Muscle of leg (tissue), 11 donors: Measurements from ENCODE around the gene RECK. TPM values are rescaled to one million over a fixed set of nuclear protein-coding genes. Genes with fewer than 3 reads are reported as not detected.
"Not testable (repeated sequence)": the region's sequence is repeated elsewhere in the genome, so short reads cannot be mapped to it uniquely, and the experiment has no call there.

Experiments used
- DNase-seq: peaks from one replicate; pipeline ENCODE4 v3.0.0; 2013
- H3K27ac ChIP-seq: one replicate; pipeline ENCODE4 v1.5.1; 2013; ENCODE audit warnings: mild to moderate bottlenecking, low read length, control low read depth
- H3K27me3 ChIP-seq: one replicate; pipeline ENCODE4 v1.6.1; 2013; ENCODE audit warnings: low read length; ENCODE audit not compliant: control insufficient read depth, insufficient read depth
- H3K36me3 ChIP-seq: one replicate; pipeline ENCODE4 v1.6.1; 2013; ENCODE audit warnings: low read length; ENCODE audit not compliant: control insufficient read depth, insufficient read depth
- H3K4me1 ChIP-seq: one replicate; pipeline ENCODE4 v1.6.1; 2013; ENCODE audit warnings: low read length; ENCODE audit not compliant: control insufficient read depth, insufficient read depth
- H3K4me3 ChIP-seq: one replicate; pipeline ENCODE4 v1.5.1; 2013; ENCODE audit warnings: low read length, control low read depth
- H3K9me3 ChIP-seq: replicated peaks from 2 replicates; pipeline ENCODE4 v1.6.1; 2013; ENCODE audit warnings: low read depth, low read length; ENCODE audit not compliant: control insufficient read depth
- WGBS: methylation state at CpG from one replicate; pipeline ENCODE4 v1.1.5; 2013; ENCODE audit warnings: missing lambda C conversion rate; ENCODE audit not compliant: insufficient coverage; 5-methylcytosine and 5-hydroxymethylcytosine counted together
- polyA plus RNA-seq, 8 donors: library from polyadenylated mRNA; unstranded; fragments of 120-200 nt; gene quantifications; one replicate each; pipeline versions ENCODE4 v1.2.1 to v1.2.3, GENCODE V29; 2013; ENCODE audit warnings: inconsistent platforms in 1 of 8, low replicate concordance in 1 of 8; ENCODE audit not compliant: insufficient read length in 8 of 8, insufficient read depth in 1 of 8
- total RNA-seq: library from RNA; stranded (reverse); fragments of 120-200 nt; gene quantifications from one replicate; pipeline ENCODE4 v1.2.4, GENCODE V29; 2013

Gene RECK
- total and polyA plus RNA-seq, 9 donors, result 15.3 to 45.7 (median 26.6) TPM

- H3K36me3 ChIP-seq, H3K27me3 ChIP-seq, H3K4me1 ChIP-seq, H3K4me3 ChIP-seq, H3K27ac ChIP-seq, H3K9me3 ChIP-seq, DNase-seq: not testable (repeated sequence)
These were observed 50.3 kb downstream of the RECK start for GRCh38 chr9:36087054-36087453.

DNA sequence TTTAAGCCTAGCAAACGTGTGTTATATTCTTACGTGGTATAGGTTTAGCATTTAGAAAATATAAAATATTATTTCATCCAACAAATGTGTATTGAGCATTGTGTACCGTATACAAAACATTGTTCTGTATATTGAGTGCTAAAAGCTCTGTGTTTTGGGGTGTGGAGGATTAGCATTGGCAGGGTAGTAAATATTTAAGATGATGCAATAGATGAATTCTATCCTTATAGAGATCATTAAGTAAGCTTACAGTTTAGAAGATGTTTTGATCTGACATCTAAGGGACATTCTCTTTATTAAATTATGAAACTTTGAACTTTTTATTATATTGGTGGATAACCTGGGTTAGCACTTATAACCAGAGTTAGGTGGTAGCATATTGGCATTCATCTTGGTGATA, 51.3 kb downstream of the RECK start:
- no peak overlapping the region for H3K4me3 ChIP-seq
- peaks cover 7% of the 10 kb centered on the region for H3K36me3 ChIP-seq
- no CpG with 5 or more reads among the region's 3 CpGs for WGBS
- no peaks in the 10 kb centered on the region for H3K27me3 ChIP-seq
- no peaks in the 10 kb centered on the region for H3K4me1 ChIP-seq
- no peak overlapping the region for H3K27ac ChIP-seq
- no peaks in the 10 kb centered on the region for H3K9me3 ChIP-seq
- no peak for DNase-seq

DNA sequence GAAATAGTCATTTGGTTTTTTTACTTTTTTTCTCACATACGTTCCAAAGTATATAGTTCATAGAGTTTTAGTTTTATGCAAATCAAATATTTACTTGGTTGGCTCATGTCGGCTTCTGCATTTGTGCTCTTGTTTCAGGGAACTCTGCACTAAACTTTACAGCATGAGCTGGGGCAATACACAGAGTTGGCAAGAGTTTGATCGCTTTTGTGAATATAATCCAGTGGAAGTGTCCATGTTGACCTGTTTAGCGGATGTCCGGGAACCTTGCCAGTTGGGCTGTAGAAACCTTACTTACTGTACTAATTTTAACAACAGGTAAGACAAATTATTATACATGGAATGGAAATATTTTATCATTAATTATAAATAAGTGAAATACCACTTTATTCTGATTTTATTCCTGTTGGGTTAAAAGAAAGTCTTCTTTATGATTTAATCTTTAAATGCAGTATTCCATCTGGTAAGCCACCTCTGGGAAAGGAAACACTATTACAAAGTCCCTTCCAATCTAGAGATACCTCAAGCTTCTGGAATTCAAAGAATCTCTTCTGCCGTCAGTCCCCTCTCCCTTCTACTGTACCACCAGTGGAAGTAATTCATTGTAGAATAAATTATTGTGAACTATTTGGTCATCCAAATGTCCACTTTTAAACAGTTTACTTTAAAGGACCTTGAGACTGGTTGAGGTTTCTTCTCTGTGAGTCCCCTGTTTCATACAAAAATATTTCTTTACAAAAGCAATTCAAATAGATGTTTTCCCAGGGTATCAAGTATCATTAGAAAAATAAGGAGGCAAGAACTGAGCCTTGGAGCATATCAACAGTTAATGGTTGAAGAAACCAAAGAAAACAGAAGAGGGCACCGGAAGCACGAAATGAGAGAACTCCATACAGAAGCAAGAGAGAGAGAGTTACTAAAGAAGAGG, 54.6 kb downstream of the RECK start:
- Histone ChIP-seq H3K36me3 (peaks cover 7% of the 10 kb centered on the region), H3K27ac (no peak overlapping the region), H3K27me3 (no peaks in the 10 kb centered on the region), H3K4me1 (no peaks in the 10 kb centered on the region), H3K9me3 (no peaks in the 10 kb centered on the region), H3K4me3 (no peak overlapping the region)
- peak; percentile 76 for DNase-seq
- WGBS, result 13% methylated on average over 3 of the region's 8 CpGs

DNA sequence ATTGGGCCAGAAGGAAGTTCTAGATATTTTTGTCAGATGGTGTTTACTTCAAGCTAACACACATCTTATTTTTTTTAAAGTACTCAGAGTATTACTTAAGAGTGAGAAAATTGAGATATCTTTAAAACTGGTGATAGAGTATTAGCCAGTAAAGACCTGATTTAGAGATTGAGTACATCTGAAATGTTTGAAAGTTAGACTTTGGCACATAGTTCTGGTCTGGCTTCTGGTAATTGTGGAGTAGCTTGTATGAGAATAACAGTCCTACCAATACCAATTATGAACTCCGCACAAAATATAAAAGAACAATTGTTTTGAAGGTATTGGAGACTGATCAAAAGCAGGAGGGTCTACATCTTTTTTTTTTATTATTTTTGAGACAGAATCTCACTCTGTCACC, 55.3 kb downstream of the RECK start:
- peaks cover 5% of the 10 kb centered on the region for H3K36me3 ChIP-seq
- peak; percentile 19 for DNase-seq
- H3K4me3 ChIP-seq, result no peak overlapping the region
- no peak overlapping the region for H3K27ac ChIP-seq
- no CpG with 5 or more reads among the region's 1 CpG for WGBS
- no peaks in the 10 kb centered on the region for H3K9me3 ChIP-seq
- H3K27me3 ChIP-seq, result no peaks in the 10 kb centered on the region
- H3K4me1 ChIP-seq, result no peaks in the 10 kb centered on the region

DNA sequence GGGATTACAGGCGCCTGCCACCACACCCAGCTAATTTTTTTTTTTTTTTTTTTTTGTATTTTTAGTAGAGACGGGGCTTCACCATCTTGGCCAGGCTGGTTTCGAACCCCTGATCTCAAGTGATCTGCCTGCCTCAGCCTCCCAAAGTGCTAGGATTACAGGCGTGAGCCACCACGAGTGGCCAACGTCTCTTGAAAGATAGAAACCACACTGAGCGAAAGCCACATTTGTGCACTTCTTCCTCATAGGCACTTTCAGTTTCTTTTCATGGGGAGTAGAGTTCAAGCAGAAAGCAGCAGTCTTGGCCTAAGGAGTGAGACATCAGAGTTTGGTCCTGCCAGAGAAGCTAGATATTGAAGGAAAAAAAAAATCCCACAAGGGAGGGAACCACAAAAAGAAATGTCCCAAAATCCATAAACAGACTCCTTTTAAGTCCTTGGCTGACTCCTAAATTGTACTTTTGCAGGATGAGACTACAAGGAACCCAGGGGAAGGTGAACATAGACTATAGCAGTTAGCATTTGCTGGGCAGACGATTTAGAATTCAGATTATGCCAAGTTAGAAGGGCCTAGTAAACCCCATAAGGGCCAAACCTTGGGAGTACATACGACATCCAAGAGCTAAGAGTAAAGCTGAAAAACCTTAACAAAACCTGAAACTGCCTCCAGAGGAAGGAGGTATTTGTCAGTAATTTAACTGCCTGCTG, 55.9 kb downstream of the RECK start:
- Histone ChIP-seq H3K36me3 (peaks cover 3% of the 10 kb centered on the region), H3K27ac (no peak overlapping the region), H3K4me1 (no peaks in the 10 kb centered on the region), H3K27me3 (no peaks in the 10 kb centered on the region), H3K4me3 (no peak overlapping the region), H3K9me3 (no peaks in the 10 kb centered on the region)
- 100% methylated on average over 2 of the region's 9 CpGs for WGBS
- peak; percentile 46 for DNase-seq

DNA sequence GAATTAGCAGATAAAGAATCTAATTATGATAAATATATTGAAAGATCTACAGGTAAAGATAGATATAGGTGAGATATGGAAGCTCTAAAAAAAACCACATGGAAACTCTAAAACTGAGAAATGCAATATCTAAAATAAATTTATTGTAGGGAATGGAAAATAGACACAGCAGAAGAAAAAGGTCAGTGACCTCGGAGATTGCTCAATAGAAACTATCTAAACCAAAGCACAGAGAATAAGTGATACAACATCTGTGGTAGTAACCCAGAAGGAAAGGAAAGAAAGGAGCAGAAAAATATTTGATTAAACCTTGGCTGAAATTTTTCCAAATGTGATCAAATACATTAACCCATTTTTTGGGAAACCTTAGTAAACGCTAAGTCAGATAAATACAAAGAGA, 56.7 kb downstream of the RECK start:
- H3K36me3 ChIP-seq, result peaks cover 2% of the 10 kb centered on the region
- H3K9me3 ChIP-seq, result no peaks in the 10 kb centered on the region
- no peak overlapping the region for H3K4me3 ChIP-seq
- no peak for DNase-seq
- WGBS, result no CpG with 5 or more reads among the region's 2 CpGs
- no peaks in the 10 kb centered on the region for H3K27me3 ChIP-seq
- no peak overlapping the region for H3K27ac ChIP-seq
- H3K4me1 ChIP-seq, result no peaks in the 10 kb centered on the region

GRCh38 chr9:36099718-36100117, 63.0 kb downstream of the RECK start:
- Histone ChIP-seq H3K27ac (no peak overlapping the region), H3K9me3 (no peaks in the 10 kb centered on the region), H3K4me1 (no peaks in the 10 kb centered on the region), H3K36me3 (no peaks in the 10 kb centered on the region), H3K27me3 (no peaks in the 10 kb centered on the region), H3K4me3 (no peak overlapping the region)
- 33% methylated on average over 1 of the region's 1 CpG for WGBS
- DNase-seq, result no peak

GRCh38 chr9:36100532-36100931, 63.8 kb downstream of the RECK start:
- H3K4me1 ChIP-seq, result no peaks in the 10 kb centered on the region
- no peaks in the 10 kb centered on the region for H3K9me3 ChIP-seq
- DNase-seq, result peak; percentile 33
- no peaks in the 10 kb centered on the region for H3K27me3 ChIP-seq
- 19% methylated on average over 3 of the region's 3 CpGs for WGBS
- no peaks in the 10 kb centered on the region for H3K36me3 ChIP-seq
- no peak overlapping the region for H3K27ac ChIP-seq
- no peak overlapping the region for H3K4me3 ChIP-seq

DNA sequence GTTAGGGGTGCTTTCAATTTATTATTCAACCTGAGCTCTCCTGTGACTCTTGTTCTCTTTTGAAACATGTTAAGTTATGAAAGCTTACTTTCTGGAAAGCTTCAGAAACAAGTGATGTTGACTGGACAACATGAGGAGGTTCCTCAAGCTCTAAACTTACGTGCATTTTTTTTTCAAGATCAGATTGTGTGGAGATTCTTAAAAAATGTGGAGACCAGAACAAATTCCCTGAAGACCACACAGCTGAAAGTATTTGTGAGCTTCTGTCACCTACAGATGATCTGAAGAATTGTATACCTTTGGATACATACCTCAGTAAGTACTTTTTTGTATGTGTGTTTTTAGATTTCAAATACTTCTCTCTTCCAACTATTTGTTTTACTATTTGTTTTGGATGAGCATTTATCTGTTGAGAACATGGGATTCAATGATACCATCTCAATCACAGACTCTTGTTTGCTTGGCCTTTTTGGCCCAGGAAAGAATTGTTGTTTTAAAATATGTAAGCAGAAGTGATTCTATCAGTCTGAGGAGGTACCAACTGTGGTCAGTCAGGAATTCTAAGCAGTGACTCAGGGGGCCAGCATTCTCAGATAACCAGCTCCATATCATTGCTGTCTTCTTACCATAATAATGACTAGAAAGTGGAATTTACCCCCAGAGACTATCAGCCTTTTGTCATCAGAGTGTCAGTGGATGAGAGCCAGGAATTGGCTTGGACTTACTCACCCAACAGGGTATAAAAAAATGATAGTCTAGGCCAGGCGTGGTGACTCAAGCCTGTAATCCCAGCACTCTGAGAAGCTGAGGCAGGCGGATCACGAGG, 65.4 kb downstream of the RECK start:
- H3K27ac ChIP-seq, result no peak overlapping the region
- H3K4me3 ChIP-seq, result no peak overlapping the region
- no peaks in the 10 kb centered on the region for H3K9me3 ChIP-seq
- no peaks in the 10 kb centered on the region for H3K27me3 ChIP-seq
- no peak for DNase-seq
- no peaks in the 10 kb centered on the region for H3K4me1 ChIP-seq
- H3K36me3 ChIP-seq, result no peaks in the 10 kb centered on the region
- WGBS, result 60% methylated on average over 2 of the region's 4 CpGs
